Effector memory CD4-positive, alpha-beta T cell (primary cell): ENCODE measurements around the gene RFC4.

ENCODE experiments used
- DNase-seq, 3 donors: peaks; one replicate each; pipeline ENCODE4 v3.0.0-alpha.2; 2020
- H3K27ac ChIP-seq: 2 replicates; pipeline ENCODE4 v1.7.0; 2013; ENCODE audit warnings: mild to moderate bottlenecking, low read length, moderate library complexity; ENCODE audit not compliant: insufficient read depth, poor library complexity, severe bottlenecking
- H3K27me3 ChIP-seq: replicated peaks from 2 replicates; pipeline ENCODE4 v1.7.0; 2013; ENCODE audit warnings: mild to moderate bottlenecking, low read length; ENCODE audit not compliant: insufficient read depth, control insufficient read depth, poor library complexity, severe bottlenecking
- H3K36me3 ChIP-seq: 2 replicates; pipeline ENCODE4 v1.7.0; 2013; ENCODE audit warnings: mild to moderate bottlenecking, low read length, moderate library complexity; ENCODE audit not compliant: control insufficient read depth, insufficient read depth
- H3K4me1 ChIP-seq: 2 replicates; pipeline ENCODE4 v1.7.0; 2013; ENCODE audit warnings: low read length, mild to moderate bottlenecking; ENCODE audit not compliant: control insufficient read depth, insufficient read depth, poor library complexity, severe bottlenecking
- H3K4me3 ChIP-seq: 2 replicates; pipeline ENCODE4 v1.7.0; 2013; ENCODE audit warnings: low read length, low read depth, mild to moderate bottlenecking; ENCODE audit not compliant: insufficient read depth, poor library complexity, severe bottlenecking
- H3K9me3 ChIP-seq: 2 replicates; pipeline ENCODE4 v1.7.0; 2013; ENCODE audit warnings: mild to moderate bottlenecking, low read length, moderate library complexity; ENCODE audit not compliant: control insufficient read depth

The RFC4 gene

GRCh38 chr3:186843039-186843432, 36.8 kb upstream of the RFC4 start:
- no peaks in the 10 kb centered on the region for H3K4me1 ChIP-seq
- H3K27me3 ChIP-seq: no peaks in the 10 kb centered on the region
- no peak for DNase-seq
- no peaks in the 10 kb centered on the region for H3K36me3 ChIP-seq
- no peak overlapping the region for H3K27ac ChIP-seq
- no peaks in the 10 kb centered on the region for H3K9me3 ChIP-seq
- H3K4me3 ChIP-seq: no peak overlapping the region

GRCh38 chr3:186842426-186843038, 36.2 kb upstream of the RFC4 start, which contains the start of gene ADIPOQ:
Gene ADIPOQ (plus strand): TSS chr3:186842710. CDS start chr3:186853059, 10,349 bp downstream.
- Histone ChIP-seq H3K4me3 (no peak within 1 kb of the TSS), H3K9me3 (no peaks in the 10 kb centered on the region), H3K4me1 (no peaks in the 10 kb centered on the region), H3K36me3 (no peaks in the 10 kb centered on the region), H3K27ac (no peak within 1 kb of the TSS), H3K27me3 (no peaks in the 10 kb centered on the region)
- no peak for DNase-seq

- Histone ChIP-seq H3K4me1 (no peaks in the 10 kb centered on the region), H3K4me3 (no peak overlapping the region), H3K27me3 (no peaks in the 10 kb centered on the region), H3K9me3 (no peaks in the 10 kb centered on the region), H3K36me3 (no peaks in the 10 kb centered on the region), H3K27ac (no peak overlapping the region)
- DNase-seq: no peak
Measured at GRCh38 chr3:186841620-186842019, 35.3 kb upstream of the RFC4 start.

- H3K27ac ChIP-seq: no peak overlapping the region
- H3K36me3 ChIP-seq: no peaks in the 10 kb centered on the region
- H3K9me3 ChIP-seq: no peaks in the 10 kb centered on the region
- no peaks in the 10 kb centered on the region for H3K27me3 ChIP-seq
- H3K4me3 ChIP-seq: no peak overlapping the region
- no peaks in the 10 kb centered on the region for H3K4me1 ChIP-seq
- no peak for DNase-seq
Measured at GRCh38 chr3:186839874-186840641, 33.8 kb upstream of the RFC4 start.

- no peak overlapping the region for H3K4me3 ChIP-seq
- H3K36me3 ChIP-seq: no peaks in the 10 kb centered on the region
- H3K27ac ChIP-seq: no peak overlapping the region
- H3K9me3 ChIP-seq: no peaks in the 10 kb centered on the region
- no peak for DNase-seq
- peaks cover 4% of the 10 kb centered on the region for H3K4me1 ChIP-seq
- peaks cover 4% of the 10 kb centered on the region for H3K27me3 ChIP-seq
Measured at GRCh38 chr3:186832276-186832675, 26.0 kb upstream of the RFC4 start.

- H3K27me3 ChIP-seq: peaks cover 4% of the 10 kb centered on the region
- no peaks in the 10 kb centered on the region for H3K36me3 ChIP-seq
- no peaks in the 10 kb centered on the region for H3K9me3 ChIP-seq
- no peak overlapping the region for H3K27ac ChIP-seq
- H3K4me1 ChIP-seq: peaks cover 4% of the 10 kb centered on the region
- DNase-seq: no peak
- H3K4me3 ChIP-seq: no peak overlapping the region
Measured at GRCh38 chr3:186831798-186832197, 25.5 kb upstream of the RFC4 start.

- Histone ChIP-seq H3K27me3 (peaks cover 11% of the 10 kb centered on the region), H3K4me3 (no peak overlapping the region), H3K4me1 (peaks cover 9% of the 10 kb centered on the region), H3K27ac (no peak overlapping the region), H3K36me3 (no peaks in the 10 kb centered on the region), H3K9me3 (no peaks in the 10 kb centered on the region)
- DNase-seq: no peak
Measured at GRCh38 chr3:186828340-186828739, 22.1 kb upstream of the RFC4 start.

- H3K27ac ChIP-seq: peak overlapping the region; percentile 45
- peaks cover 11% of the 10 kb centered on the region for H3K27me3 ChIP-seq
- DNase-seq: peak; percentile 75 to 81 (median 80)
Measured at GRCh38 chr3:186826976-186827857, 20.9 kb upstream of the RFC4 start.

GRCh38 chr3:186826410-186826975, 20.2 kb upstream of the RFC4 start:
- H3K4me3 ChIP-seq: peak overlapping the region; percentile 66
- peaks cover 9% of the 10 kb centered on the region for H3K4me1 ChIP-seq
- no peak overlapping the region for H3K27ac ChIP-seq
- no peaks in the 10 kb centered on the region for H3K9me3 ChIP-seq
- no peak for DNase-seq
- H3K27me3 ChIP-seq: peaks cover 11% of the 10 kb centered on the region
- H3K36me3 ChIP-seq: no peaks in the 10 kb centered on the region

More at GRCh38 chr3:186826976-186827857, 20.9 kb upstream of the RFC4 start:
- Histone ChIP-seq H3K4me3 (peak overlapping the region; percentile 66), H3K36me3 (no peaks in the 10 kb centered on the region), H3K9me3 (no peaks in the 10 kb centered on the region), H3K4me1 (peaks cover 9% of the 10 kb centered on the region)
